HepG2 (cell line): ENCODE data around the gene CCDC85A. TPM values are rescaled to one million over a fixed set of nuclear protein-coding genes. Genes with fewer than 3 reads are reported as not detected.

Source experiments
- EED ChIP-seq: sonication (generic); formaldehyde crosslinking; IDR thresholded peaks from 2 replicates; pipeline ENCODE4 v1.5.0; 2020; ENCODE audit warnings: mild to moderate bottlenecking, missing genetic modification reagents
- HOXA5 ChIP-seq: sonication (generic); formaldehyde crosslinking; IDR thresholded peaks from 2 replicates; pipeline ENCODE4 v1.4.0; 2020; ENCODE audit warnings: missing genetic modification reagents
- NR1H2 ChIP-seq: sonication (generic); formaldehyde crosslinking; IDR thresholded peaks from 2 replicates; pipeline ENCODE4 v1.8.1; 2022; ENCODE audit warnings: low read depth, missing genetic modification reagents, borderline replicate concordance
- NRL ChIP-seq: sonication (generic); formaldehyde crosslinking; IDR thresholded peaks from 2 replicates; pipeline ENCODE4 v1.5.0; 2020; ENCODE audit warnings: missing genetic modification reagents, mild to moderate bottlenecking, moderate library complexity, borderline replicate concordance
- PHF8 ChIP-seq: sonication (generic); formaldehyde crosslinking; IDR thresholded peaks from 2 replicates; pipeline ENCODE4 v1.5.0; 2020; ENCODE audit warnings: missing genetic modification reagents
- RAD21 ChIP-seq: fragments of 450-650 bp; formaldehyde crosslinking; IDR thresholded peaks from 2 replicates; pipeline ENCODE4 v1.5.0; 2020; ENCODE audit warnings: mild to moderate bottlenecking
- SALL1 ChIP-seq: sonication (generic); formaldehyde crosslinking; IDR thresholded peaks from 2 replicates; pipeline ENCODE4 v1.8.0; 2022; ENCODE audit warnings: mild to moderate bottlenecking, missing genetic modification reagents
- SALL2 ChIP-seq: sonication (generic); formaldehyde crosslinking; IDR thresholded peaks from 2 replicates; pipeline ENCODE4 v1.8.1; 2023; ENCODE audit warnings: mild to moderate bottlenecking, missing genetic modification reagents, inconsistent platforms
- XRCC5 ChIP-seq: fragments of 200-400 bp; formaldehyde crosslinking; optimal IDR thresholded peaks from 2 replicates; pipeline ENCODE3; 2017; ENCODE audit warnings: mild to moderate bottlenecking, low read length
- YEATS4 ChIP-seq: sonication (generic); formaldehyde crosslinking; IDR thresholded peaks from 2 replicates; pipeline ENCODE4 v1.4.0; 2020; ENCODE audit warnings: missing genetic modification reagents, borderline replicate concordance
- ZBTB38 ChIP-seq: sonication (generic); formaldehyde crosslinking; IDR thresholded peaks from 2 replicates; pipeline ENCODE4 v1.5.1; 2020; ENCODE audit warnings: mild to moderate bottlenecking, missing genetic modification reagents
- ZNF10 ChIP-seq: sonication (generic); formaldehyde crosslinking; IDR thresholded peaks from 2 replicates; pipeline ENCODE4 v1.4.0; 2020; ENCODE audit warnings: mild to moderate bottlenecking, low read depth, missing genetic modification reagents, borderline replicate concordance
- ZNF124 ChIP-seq: sonication (generic); formaldehyde crosslinking; IDR thresholded peaks from 2 replicates; pipeline ENCODE4 v1.4.0; 2020; ENCODE audit warnings: missing genetic modification reagents
- ZNF329 ChIP-seq: sonication (generic); formaldehyde crosslinking; IDR thresholded peaks from 2 replicates; pipeline ENCODE4 v1.9.0; 2021; ENCODE audit warnings: low read depth, mild to moderate bottlenecking, missing genetic modification reagents
- ZNF350 ChIP-seq: sonication (generic); formaldehyde crosslinking; IDR thresholded peaks from 2 replicates; pipeline ENCODE4 v1.4.0; 2020; ENCODE audit warnings: mild to moderate bottlenecking, low read depth, missing genetic modification reagents, borderline replicate concordance
- ZNF577 ChIP-seq: sonication (generic); formaldehyde crosslinking; IDR thresholded peaks from 2 replicates; pipeline ENCODE4 v1.4.0; 2020; ENCODE audit warnings: mild to moderate bottlenecking, low read depth, missing genetic modification reagents, borderline replicate concordance
- ZNF709 ChIP-seq: sonication (generic); formaldehyde crosslinking; IDR thresholded peaks from 2 replicates; pipeline ENCODE4 v1.5.0; 2020; ENCODE audit warnings: mild to moderate bottlenecking, missing genetic modification reagents
- ZNF777 ChIP-seq: sonication (generic); formaldehyde crosslinking; IDR thresholded peaks from 2 replicates; pipeline ENCODE4 v1.4.0; 2020; ENCODE audit warnings: missing genetic modification reagents
- ZSCAN21 ChIP-seq: sonication (generic); formaldehyde crosslinking; IDR thresholded peaks from 2 replicates; pipeline ENCODE4 v1.8.0; 2022; ENCODE audit warnings: mild to moderate bottlenecking, missing genetic modification reagents, moderate library complexity, borderline replicate concordance
- polyA plus RNA-seq, 8 experiments: library from polyadenylated mRNA; depleted of rRNA in 3 of 8; stranded (reverse) in 7 of 8; unstranded in 1 of 8; fragments of >200 nt; fragmentation: Illumina TruSeq in 4 of 8; extraction: Trizol in 4 of 8; gene quantifications; 2 replicates each; pipeline versions ENCODE4 v1.2.1 to v1.2.3, GENCODE V29; 2011 to 2016; ENCODE audit warnings: low read depth in 4 of 8, missing spikeins in 1 of 8, mixed read lengths in 1 of 8; ENCODE audit not compliant: insufficient read depth in 1 of 8
- total RNA-seq, 5 experiments: library from RNA; depleted of rRNA; stranded (reverse); fragments of >200 nt; fragmentation: Illumina TruSeq; extraction: Trizol; gene quantifications; 2 replicates each; pipeline ENCODE4 v1.2.3, GENCODE V29; 2016; ENCODE audit warnings: low read depth in 1 of 5
- TF ChIP-seq, protein P1 (sequence below): sonication (generic); formaldehyde crosslinking; IDR thresholded peaks from 2 replicates; pipeline ENCODE4 v1.4.0; 2020; ENCODE audit warnings: missing genetic modification reagents
- TF ChIP-seq, protein P2 (sequence below): sonication (generic); formaldehyde crosslinking; IDR thresholded peaks from 2 replicates; pipeline ENCODE4 v1.8.1; 2023; ENCODE audit warnings: mild to moderate bottlenecking, moderate library complexity, missing genetic modification reagents

The CCDC85A gene
- total and polyA plus RNA-seq, 2 of the 13 experiments (the other 11 are each of a cell fraction or from before 2014, with no cell fraction given): not detected

DNA sequence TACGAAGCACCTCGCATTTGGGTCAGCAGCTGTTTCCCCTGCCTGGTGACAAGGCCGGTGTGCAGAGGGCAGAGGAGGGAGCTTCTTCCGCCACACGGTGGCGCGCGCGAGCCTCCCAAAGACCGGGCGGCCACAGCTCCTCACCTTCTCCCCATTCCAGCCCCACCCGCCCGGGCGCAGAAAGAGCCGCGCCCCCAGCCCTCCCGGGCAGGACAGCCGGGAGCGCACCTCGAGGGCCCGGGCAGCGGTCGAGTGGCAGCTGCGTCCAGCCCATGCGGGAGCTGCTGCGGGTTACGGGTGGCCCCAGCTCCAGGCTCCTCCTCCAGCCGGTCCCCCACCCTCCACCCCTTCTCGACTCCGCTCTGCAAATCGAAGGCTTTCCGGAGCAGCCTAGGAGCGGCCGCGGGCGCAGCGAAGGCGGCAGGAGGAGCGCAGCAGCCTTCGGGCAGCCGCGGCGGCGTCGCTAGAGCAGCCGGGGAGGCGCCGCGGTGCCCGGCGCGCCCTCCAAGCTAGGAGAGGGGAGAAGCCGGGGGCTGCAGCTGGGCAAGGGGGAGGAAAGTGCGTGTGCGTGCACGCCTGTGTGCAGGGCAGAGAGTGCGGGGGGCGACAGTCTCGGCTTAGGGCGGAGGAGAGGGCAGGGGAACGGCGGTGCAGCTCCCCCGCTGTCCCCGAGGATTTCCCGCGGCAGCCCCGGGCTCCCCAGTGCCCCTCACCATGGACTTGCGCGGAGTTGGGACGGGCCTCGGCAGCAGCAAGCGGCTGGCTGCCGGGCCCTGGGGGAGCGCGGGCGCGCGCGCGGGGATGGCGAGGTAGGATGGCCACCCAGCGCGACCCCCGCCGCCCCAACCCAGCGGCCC is at the start of gene CCDC85A (continued):
- TF ChIP-seq NR1H2 (CRISPR knock-in tag) (no peak), HOXA5 (CRISPR knock-in tag) (peak; percentile 60; the same call in 1 of the 2 replicates), XRCC5 (peak; percentile 95), ZNF350 (CRISPR knock-in tag) (no peak), SALL1 (CRISPR knock-in tag) (peak; percentile 56; the same call in 1 of the 2 replicates), ZNF10 (CRISPR knock-in tag) (no peak), RAD21 (CRISPR knock-in tag) (peak; percentile 93), ZNF577 (CRISPR knock-in tag) (no peak), ZSCAN21 (CRISPR knock-in tag) (no peak), NRL (CRISPR knock-in tag) (0 out of 2 replicates have a peak, but pooled peaks have one; percentile 24), EED (CRISPR knock-in tag) (0 out of 2 replicates have a peak, but pooled peaks have one; percentile 27), ZNF329 (CRISPR knock-in tag) (0 out of 2 replicates have a peak, but pooled peaks have one; percentile 46), YEATS4 (peak; percentile 40; the same call in 1 of the 2 replicates), ZNF777 (peak; percentile 69; the same call in 1 of the 2 replicates), ZBTB38 (0 out of 2 replicates have a peak, but pooled peaks have one; percentile 38), PHF8 (CRISPR knock-in tag) (no peak), ZNF709 (CRISPR knock-in tag) (0 out of 2 replicates have a peak, but pooled peaks have one; percentile 15), ZNF124 (CRISPR knock-in tag) (0 out of 2 replicates have a peak, but pooled peaks have one; percentile 32), SALL2 (0 out of 2 replicates have a peak, but pooled peaks have one; percentile 40)
- TF ChIP-seq, protein P1, sequence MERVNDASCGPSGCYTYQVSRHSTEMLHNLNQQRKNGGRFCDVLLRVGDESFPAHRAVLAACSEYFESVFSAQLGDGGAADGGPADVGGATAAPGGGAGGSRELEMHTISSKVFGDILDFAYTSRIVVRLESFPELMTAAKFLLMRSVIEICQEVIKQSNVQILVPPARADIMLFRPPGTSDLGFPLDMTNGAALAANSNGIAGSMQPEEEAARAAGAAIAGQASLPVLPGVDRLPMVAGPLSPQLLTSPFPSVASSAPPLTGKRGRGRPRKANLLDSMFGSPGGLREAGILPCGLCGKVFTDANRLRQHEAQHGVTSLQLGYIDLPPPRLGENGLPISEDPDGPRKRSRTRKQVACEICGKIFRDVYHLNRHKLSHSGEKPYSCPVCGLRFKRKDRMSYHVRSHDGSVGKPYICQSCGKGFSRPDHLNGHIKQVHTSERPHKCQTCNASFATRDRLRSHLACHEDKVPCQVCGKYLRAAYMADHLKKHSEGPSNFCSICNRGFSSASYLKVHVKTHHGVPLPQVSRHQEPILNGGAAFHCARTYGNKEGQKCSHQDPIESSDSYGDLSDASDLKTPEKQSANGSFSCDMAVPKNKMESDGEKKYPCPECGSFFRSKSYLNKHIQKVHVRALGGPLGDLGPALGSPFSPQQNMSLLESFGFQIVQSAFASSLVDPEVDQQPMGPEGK: peak; percentile 74
- TF ChIP-seq, protein P2, sequence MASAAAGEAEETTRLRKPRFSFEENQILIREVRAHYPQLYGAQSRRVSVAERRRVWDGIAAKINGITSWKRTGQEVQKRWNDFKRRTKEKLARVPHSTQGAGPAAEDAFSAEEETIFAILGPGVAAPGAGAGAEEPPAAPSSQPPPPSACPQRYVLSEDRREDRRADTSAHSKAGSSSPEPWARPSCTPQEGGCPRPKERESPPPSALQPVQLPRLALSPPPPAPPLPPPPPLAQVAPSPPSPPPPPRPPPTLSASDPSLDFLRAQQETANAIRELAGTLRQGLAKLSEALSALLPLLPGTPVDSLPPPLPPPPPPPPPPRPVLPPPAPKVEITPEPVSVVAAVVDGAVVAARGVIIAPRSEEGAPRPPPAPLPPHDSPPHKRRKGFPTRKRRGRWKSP (CRISPR knock-in tag): peak; percentile 31; the same call in 1 of the 2 replicates
